ENCODE measurements around the gene S100A13.
"Not testable (repeated sequence)": the region's sequence is repeated elsewhere in the genome, so short reads cannot be mapped to it uniquely, and the experiment has no call there.

S100A13 gene

DNA sequence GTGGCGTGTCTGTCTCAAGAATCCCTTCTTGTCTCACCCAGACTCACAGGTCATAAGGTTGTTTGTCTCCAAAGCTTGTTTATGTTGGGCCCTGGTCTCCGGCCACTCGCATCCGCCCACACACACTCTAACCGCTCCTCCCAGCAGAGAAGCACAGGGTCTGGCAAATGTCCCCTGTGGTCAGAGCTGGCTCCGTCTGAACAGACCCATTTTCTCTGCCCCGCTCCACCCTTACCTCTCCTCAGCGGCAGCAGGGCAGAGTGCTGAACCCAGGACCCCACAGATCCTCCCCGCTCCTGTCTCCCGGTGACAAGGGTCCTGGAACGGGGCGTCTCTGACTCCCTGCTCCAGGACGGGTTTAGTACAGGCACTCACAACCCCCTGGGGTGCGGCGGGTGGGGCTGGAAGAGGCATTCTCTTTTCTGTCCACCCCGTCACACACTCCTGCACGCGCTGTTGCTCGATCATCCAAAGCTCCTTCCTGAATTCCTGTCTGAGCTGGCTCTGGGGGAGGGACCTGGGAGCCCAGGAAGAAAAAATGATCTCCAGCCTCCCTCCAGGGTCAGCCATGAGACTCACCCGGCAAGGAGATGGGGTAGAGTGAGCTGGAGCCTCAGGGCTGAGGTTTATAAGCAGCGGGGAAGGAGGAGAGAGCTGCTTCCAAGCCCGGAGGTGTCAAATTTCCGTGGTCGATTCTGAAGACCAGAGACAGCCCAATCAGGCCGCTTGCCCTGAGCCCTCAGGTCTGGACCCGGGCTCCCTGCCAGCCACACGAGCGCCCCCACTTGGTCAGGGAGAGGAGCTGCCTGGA, at the start of gene S100A13:
Gene S100A13 (minus strand): TSS at position 602 of the 811 bp plus-strand sequence. CDS start 1,033 bp downstream, outside the sequence.
- no peak for DNase-seq

DNA sequence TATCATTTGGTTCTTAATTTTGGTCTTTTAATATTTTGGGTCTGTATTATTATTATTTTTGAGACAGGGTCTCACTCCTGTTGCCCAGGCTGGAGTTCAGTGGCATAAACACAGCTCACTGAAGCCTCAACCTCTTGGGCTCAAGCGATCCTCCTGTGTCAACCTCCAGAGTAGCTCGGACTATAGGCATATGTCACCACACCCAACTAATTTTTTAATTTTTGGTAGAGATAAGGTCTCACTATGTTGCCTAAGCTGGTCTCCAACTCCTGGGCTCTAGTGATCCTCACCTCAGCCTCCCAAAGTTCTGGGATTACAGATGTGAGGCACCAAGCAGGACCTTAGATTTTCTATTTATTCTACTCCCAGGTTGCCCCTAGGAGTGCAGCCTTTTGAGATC, 46.2 kb upstream of the S100A13 start:
- DNase-seq = no peak

DNA sequence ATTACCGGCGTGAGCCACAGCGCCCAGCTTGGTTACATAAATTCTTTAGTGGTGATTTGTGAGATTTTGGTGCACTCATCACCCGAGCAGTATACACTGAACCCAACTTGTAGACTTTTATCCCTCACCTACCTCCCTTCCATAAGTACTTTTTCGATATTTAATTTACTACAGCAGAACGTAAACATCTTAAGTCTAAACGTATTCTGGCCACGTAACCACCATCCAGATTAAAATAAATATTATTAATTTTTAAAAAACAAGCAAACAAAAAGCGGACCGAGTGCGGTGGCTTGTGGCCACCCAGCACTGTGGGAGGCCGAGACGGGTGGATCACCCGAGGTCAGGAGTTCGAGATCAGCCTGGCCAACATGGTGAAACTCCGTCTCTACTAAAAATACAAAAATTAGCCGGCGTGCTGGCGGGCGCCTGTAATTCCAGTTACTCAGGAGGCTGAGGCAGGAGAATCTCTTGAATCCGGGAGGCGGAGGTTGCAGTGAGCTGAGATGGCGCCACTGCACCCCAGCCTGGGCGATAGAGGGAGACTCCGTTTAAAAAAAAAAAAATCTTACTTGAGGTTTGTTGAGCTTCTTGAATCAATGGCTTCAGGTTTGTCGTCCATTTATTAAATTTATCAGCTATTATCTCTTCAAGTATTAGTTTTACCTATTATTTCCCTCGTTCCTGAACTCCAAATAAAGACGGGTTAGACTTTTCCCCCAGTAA, 44.5 kb upstream of the S100A13 start:
- DNase-seq = peak; percentile 34 to 48

DNA sequence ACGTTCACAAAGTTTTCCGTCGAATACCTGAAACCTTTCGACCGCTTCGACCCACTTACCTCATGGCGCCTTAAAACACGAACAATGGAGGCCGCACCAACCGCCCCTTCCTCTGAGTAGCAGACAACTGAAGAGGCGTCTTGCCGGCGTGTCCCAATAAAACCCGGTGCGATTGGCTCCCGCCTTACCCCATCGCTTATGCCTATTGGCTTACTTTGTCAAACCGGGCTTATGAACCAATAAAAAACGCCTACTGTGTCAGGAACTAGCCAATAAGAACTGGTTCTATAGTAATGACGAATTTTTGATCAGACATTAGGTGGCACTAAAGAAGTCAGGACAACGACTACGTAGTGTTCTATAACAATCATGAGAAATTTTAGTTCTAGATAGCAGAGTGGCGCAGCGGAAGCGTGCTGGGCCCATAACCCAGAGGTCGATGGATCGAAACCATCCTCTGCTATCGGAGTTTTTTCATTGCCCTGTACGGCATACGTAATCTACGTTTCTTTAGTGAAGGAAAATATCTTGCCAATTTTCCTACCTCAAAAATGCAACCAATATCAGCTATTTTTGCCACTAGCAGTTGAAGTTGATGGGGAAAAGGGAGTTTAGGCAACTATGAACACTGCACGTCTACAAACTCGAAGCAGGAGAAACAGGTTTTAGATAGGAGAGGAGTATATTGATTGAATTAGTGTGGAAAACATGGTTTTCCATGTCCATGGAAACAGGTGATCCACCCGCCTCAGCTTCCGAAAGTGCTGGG, 43.7 kb upstream of the S100A13 start, which contains the start of gene ILF2:
Gene ILF2 (minus strand): TSS at position 135 of the 769 bp plus-strand sequence. CDS start 71 bp downstream, at position 64.
- DNase-seq = peak; percentile 94 to 97

DNA sequence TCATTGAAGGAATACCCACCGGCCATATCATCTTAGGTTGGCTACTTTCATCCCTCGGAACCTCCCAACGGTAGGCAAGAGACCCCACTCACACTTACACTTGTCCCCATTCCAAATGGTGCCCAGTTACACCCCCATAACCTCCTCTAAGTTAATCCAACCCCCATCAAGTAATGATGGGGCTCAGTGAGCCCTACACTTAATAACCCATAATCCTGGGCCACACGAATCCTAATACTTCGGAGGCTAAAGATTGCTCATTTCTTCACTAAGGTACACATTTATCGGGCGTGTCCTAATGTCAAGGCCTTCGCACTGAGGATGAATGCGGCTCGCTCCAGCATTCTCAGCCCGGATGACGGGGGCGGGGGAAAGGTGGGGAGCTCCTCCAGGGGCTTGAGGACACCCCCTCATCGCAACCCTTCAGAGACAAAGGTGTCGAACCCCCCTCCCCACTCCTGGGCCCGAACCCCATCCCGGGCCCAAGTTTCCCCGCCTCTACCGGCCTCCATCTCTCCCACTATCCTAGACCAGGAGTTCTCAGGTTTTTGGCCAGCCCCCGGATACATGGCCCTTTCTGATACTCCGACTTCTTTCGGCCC, 43.1 kb upstream of the S100A13 start:
- DNase-seq = peak in 1 of 2 experiments; percentile 30

DNA sequence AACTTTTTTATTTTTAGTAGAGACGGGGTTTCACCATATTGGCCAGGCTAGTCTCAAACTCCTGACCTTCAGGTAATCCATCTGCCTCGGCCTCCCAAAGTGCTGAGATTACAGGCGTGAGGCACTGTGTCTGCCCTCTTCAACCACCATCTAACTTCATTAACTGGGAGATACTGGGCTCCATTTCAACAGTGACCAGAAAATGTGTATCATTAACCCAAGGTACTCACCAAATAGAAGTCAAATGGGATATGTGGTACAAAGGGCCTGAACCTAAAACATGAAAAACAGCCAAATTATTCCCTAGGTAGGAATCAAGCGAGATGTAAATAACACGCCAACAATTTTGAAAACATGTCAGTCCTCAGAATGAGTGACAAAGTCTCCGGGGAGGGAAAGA, 42.3 kb upstream of the S100A13 start:
- no peak for DNase-seq

DNA sequence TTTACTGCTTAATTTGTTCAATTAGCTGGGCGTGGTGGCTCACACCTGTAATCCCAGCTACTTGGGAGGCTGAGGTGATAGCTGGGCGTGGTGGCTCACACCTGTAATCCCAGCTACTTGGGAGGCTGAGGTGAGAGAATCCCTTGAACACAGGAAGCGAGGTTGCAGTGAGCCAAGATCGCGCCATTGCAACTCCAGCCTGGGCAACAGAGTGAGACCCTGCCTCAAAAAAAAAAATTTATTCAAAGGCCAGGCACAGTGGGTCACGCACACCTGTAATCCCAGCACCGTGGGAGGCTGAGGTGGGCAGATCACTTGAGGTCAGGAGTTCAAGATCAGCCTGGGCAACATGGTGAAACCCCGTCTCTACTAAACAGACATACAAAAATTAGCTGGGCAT, 41.4 kb upstream of the S100A13 start:
- not testable (repeated sequence) for DNase-seq

DNA sequence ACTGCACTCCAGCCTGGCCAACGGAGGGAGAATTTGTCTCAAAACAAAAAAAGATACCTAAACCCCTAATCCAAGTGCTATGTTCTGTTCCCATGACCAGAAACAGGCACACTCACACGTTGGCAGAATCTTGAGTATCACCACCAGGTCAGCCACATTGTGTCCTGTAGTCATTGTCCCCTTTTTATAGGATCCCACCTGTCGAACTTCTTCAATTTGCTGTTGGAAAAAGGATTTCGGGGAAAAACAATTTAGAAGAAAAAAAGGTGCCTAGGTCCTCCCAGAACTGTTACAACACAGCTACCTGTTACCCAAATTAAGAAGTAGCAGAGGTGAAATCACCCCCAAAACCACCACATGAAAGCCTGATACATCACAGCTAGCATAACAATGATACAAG, 40.1 kb upstream of the S100A13 start:
- no peak for DNase-seq

DNA sequence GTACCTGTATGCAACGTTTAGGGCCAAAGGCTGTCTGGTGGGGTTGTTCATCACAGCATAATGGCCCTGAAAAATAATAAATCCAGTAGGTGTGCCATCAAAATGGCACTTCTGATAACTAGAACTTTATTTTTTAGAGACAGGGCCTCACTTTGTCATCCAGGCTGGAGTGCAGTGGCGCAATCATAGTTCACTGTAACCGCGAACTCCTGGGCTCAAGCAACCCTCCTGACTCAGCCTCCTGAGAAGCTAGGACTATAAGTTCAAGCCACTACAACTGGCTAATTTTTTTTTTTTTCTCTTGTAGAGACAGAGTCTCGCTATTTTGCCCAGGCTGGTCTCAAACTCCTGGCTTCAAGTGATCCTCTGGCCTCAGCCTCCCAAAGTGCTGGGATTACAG, 35.9 kb upstream of the S100A13 start:
- DNase-seq = no peak

DNA sequence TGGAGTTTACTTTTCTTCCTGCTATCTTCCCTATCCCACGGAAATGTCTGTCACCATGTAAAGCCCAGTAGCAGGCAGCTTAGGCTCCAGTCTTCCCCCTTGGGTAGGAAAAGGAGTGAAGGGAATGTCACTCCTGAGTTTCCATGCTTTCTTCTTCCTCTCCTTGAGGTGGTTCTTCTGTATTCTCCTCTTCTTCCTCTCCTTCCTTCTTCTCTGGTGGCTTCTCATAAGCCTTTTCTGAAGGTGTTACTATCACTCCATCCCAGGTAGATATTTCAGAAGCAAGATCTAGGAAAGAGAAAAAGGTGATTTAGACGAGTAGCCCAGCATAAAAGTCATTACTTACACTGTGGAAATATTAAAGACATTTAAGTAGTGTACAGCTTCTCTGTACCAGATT, 35.0 kb upstream of the S100A13 start:
- DNase-seq = no peak

DNA sequence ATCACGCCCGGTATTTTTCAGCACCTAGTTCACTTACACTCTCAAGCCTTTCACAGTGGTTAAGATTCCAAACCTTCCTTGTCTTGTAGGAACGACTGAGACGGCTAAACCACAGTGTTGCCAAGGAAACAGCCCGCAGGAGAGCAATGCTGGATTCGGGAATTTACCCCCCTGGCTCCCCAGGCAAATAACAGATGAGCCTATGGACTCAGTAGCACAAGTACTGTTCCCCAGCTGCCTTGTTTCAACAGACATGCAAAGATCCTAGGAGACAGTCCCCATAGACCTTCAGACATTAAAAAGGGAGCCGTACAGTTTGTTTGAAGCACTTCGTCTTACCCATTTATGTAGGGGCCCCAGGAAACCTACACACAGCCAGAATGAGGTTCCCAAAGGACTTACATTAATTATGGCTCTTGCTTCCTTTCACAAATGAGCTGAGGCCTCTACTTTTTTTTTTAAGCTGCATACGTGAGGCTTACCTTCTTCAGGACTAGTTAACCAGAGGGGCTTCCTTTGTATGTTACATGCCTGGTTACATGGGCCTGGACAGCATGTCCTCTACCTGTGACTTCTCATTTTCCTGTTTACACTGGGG, 33.9 kb upstream of the S100A13 start:
- no peak for DNase-seq

DNA sequence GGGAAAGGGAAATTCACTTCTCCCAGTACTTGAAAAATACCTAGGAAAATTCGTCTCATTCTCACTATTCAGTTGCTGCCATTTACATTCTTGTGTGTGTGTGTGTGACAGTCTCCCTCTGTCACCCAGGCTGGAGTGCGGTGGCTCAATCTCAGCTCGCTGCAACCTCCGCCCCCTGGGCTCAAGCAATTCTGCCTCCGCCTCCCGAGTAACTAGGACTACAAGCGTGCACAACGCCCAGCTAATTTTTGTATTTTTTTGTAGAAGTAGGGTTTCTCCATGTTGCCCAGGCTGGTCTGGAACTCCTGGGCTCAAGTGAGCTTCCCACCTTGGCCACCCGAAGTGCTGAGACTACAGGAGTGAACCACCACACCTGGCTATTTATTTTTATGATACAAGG, 32.4 kb upstream of the S100A13 start:
- DNase-seq = no peak

DNA sequence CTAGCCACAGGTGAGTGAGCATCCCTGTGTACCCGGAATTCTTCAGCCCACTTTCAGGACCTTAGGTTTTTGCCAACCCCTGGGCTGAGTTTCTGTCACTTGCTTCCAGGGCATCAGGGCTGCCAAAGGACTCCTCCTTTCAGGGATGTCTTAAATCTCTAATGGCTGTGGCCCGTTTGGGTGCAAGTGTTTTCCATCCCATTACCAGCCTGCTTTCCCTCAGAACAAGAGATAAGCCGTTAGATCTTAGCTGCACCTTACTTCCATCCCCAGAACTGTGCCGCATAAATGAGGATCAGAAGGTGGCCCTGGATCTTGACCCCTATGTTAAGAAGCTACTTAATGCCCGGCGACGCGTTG, 31.9 kb upstream of the S100A13 start:
- no peak for DNase-seq

DNA sequence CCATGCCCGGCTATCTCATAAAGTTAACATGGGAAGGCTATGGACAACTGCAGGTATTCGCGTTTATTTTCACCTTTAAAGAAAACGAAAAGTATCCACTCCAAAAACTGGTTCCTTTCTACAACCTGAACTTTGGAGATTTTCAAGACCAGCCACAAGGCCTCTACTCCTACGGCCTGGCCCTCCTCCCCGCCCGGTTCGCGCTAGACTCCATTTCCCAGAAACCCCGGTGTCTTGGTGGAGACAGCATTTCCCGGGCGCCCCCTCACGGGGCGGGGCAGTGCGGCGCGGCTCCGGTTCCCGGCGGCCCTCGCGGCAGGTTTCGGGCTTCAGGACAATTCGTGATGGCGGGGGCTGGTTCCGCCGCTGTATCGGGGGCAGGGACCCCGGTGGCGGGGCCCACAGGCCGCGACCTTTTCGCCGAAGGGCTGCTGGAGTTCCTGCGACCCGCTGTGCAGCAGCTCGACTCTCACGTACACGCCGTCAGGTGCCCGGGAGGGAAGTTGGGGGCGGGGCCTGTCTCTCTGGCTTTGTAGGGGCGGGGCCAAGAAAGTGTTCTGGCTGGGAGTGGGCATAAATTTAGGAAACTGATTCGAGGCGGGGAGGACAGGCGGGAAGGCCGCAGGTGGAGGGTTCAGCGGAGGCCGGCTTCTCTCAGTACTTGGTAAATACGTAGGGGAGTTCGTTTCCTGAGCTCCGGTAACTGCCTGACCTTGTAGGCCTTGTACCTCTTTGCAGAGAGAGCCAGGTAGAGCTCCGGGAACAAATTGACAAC, 31.3 kb upstream of the S100A13 start, which contains the start of gene SNAPIN:
Gene SNAPIN (plus strand): TSS at position 304 of the 775 bp plus-strand sequence. CDS start 41 bp downstream, at position 345.
- DNase-seq = peak; percentile 89

DNA sequence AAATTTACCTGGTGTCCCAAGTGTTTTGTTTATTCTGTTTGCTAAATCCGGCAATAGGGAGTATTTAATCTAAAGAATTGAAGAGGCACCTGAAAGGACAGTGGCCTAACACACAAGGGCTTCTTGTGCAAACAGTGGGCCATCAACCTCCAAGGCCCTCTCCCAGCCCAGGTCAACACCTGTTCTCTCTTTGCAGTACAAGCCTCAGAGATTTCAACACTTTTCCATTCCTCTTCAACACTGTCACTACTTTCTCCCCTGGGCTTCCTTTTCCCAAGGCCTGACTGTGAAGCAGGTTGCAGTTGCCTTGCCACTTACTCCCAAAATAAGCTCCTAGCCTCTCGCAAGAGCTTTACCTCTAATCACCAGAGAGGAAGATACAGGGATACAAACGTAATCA, 28.0 kb upstream of the S100A13 start:
- DNase-seq = no peak

DNA sequence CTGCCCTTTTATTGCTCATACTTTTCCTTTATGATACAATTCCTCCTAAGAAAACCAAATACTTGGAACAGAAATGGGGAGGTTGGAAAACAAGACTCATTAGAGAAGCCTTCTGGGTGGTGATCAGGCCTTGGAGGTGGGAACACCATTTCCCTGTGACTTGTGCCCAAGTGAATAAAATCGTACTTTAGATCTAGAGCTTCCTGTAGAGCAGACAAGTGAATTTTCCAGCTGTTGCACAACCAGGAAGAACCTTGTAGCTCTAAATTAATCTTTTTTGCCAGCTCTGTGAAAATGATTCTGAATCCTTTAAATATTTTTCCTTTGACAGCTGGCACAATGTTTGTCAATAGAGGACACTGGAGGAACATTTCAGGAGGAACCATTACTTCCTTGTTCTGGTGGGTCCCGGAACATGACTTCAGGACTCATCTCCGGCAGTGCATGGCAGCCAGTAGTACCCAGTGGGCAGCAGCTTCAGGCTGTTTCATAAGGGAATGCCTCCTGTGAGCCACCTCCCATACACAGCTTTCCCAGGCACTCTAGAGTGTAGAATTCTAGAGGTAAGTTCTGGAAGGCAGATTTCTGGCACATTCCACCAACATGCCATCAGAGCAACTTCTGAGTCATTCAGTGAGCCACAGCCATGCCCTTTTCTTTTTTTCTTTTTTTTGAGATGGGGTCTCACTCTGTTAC, 25.6 kb upstream of the S100A13 start:
- no peak for DNase-seq

DNA sequence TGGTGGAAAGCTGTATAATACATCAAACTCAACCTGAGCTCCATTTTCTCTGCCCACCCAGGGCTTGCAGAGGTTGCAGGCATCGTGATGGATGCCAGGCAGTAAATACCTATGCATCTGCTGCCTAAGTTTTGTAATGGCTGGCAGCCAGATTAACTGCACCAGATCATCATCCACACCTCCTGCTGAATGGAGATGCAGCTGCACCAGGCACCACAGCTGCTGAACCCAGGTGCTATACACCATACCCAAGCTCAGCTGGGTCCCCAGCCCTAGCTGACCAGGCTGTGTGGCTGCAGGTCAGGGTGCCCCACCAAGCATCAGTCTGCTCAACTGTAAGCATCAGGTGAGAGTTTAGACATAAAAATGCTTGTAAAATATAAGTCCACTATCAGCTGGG, 24.5 kb upstream of the S100A13 start:
- DNase-seq = no peak

DNA sequence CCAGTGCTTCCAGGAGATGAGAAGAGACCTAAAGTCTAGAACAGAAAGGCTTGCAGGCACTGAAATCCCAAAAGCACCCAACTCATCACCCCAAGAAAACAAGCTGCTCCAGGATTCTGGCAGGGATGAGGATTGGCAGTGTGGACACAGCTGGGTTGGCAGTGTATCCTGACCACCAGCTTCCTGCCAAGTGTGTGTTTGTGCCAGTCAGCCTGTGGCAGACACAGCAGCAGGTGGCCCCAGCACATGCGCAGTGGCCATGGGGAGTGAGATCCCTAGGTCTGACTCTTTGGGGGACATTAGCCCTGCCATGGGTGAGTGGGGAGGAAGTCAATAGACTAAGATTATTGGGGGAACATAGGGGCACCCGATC, 22.5 kb upstream of the S100A13 start:
- DNase-seq = no peak

DNA sequence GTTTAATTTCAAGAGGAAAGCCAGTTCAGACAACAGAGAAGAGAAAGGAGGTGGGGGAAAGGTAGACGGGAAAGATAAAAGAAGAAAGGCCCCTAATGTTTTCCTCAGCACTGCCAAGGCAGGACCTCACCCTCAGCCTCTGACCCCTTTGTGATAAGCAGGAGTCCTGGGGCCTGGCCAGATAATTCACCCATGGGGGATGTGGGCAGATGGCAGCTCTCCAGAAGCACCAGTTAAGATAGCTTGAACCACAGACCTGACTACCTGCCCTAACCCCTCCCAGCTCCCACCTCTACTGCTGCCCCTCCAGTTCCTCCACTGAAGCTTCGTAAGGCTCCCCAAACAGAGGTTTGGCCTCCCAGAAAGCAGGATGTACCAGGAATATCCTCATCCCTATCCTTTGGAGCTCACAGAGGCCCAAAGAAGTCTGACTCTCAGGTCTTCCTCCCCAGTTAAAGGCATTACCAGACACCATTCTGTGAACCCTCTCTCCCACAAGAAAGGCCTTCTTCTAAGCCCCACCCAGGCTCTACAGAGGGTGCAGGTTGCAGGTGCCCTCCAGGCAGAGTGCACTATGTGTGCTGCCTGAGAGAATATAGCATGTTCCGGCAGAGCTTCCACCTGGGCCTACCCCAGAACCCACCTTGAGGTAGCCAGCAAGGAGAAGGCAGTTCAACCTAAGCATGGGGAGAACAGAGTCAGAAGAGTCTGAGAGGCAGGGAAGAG, 22.0 kb upstream of the S100A13 start:
- no peak for DNase-seq

DNA sequence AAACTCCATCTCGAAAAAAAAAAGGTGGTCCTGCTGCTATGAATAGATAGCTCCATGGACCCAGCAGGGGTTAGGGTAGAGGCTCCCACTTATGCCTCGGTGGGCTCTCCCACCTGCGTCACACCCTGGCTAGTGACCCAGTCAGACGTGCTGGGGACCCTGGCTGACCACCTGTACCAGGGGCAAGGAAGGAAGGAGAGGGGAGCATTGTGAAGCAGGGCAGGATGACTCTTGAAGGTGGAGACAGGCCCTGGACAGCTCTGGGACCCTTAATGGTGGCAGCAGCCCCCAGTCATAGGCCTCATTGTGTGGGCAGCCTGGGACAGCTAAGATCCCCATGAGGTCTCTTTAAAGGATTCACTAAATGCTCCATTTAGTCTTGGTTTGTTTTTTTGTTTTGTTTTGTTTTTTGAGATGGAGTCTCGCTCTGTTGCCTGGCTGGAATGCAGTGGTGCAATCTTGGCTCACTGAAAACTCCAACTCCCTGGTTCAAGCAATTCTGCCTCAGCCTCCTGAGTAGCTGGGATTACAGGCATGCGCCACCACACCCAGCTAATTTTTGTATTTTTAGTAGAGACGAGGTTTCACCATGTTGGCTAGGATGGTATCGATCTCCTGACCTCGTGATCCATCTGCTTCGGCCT, 20.8 kb upstream of the S100A13 start:
- DNase-seq = no peak

Data from stimulated activated CD4-positive, alpha-beta T cell treated with anti-CD3 and anti-CD28 coated beads, Interleukin-4, amount 100 ng/mL, for 4 hours (primary cell).